ENCODE data around the gene APOO. TPM values are rescaled to one million over a fixed set of nuclear protein-coding genes. Genes with fewer than 3 reads are reported as not detected.

APOO gene
- total RNA-seq, 1 experiment from 2014 or later: 37.4 TPM

GRCh38 chrX:23887451-23887850 is 20.3 kb downstream of the APOO start:
- no peaks in the 10 kb centered on the region for H3K36me3 ChIP-seq (ENCODE audit: insufficient read depth, low read length)
- H3K9me2 ChIP-seq (replicated peaks; ENCODE audit: insufficient read depth, low read length): no peaks in the 10 kb centered on the region
- DNase-seq: no peak
- peaks cover 5% of the 10 kb centered on the region; the same call in 1 of the 2 replicates for H3K4me1 ChIP-seq (ENCODE audit: low read length)
- no peak overlapping the region for H3K4me2 ChIP-seq (ENCODE audit: low read depth, low read length, poor library complexity, severe bottlenecking)
- no peak overlapping the region for H3K9ac ChIP-seq (ENCODE audit: low read length)
- H3K27ac ChIP-seq (ENCODE audit: low read length): no peak overlapping the region
- no peak overlapping the region for H2AFZ ChIP-seq (ENCODE audit: low read length)
- H3K9me3 ChIP-seq (ENCODE audit: low read length): no peaks in the 10 kb centered on the region
- H4K20me1 ChIP-seq (ENCODE audit: insufficient read depth, low read depth, low read length): no peaks in the 10 kb centered on the region
- H3K79me2 ChIP-seq (ENCODE audit: low read length): peaks cover 18% of the 10 kb centered on the region
- no peak overlapping the region for H3K4me3 ChIP-seq (ENCODE audit: low read length)
- no peaks in the 10 kb centered on the region for H3K27me3 ChIP-seq (ENCODE audit: low read length)

GRCh38 chrX:23885803-23886202 is 21.9 kb downstream of the APOO start:
- H4K20me1 ChIP-seq (ENCODE audit: insufficient read depth, low read depth, low read length): no peaks in the 10 kb centered on the region
- H3K9ac ChIP-seq (ENCODE audit: low read length): no peak overlapping the region
- H3K4me3 ChIP-seq (ENCODE audit: low read length): no peak overlapping the region
- no peak overlapping the region for H2AFZ ChIP-seq (ENCODE audit: low read length)
- no peaks in the 10 kb centered on the region for H3K27me3 ChIP-seq (ENCODE audit: low read length)
- no peak overlapping the region for H3K4me2 ChIP-seq (ENCODE audit: low read depth, low read length, poor library complexity, severe bottlenecking)
- H3K4me1 ChIP-seq (ENCODE audit: low read length): peaks cover 5% of the 10 kb centered on the region; the same call in 1 of the 2 replicates
- peaks cover 18% of the 10 kb centered on the region for H3K79me2 ChIP-seq (ENCODE audit: low read length)
- no peaks in the 10 kb centered on the region for H3K36me3 ChIP-seq (ENCODE audit: insufficient read depth, low read length)
- no peak overlapping the region for H3K27ac ChIP-seq (ENCODE audit: low read length)
- DNase-seq: no peak
- H3K9me2 ChIP-seq (replicated peaks; ENCODE audit: insufficient read depth, low read length): no peaks in the 10 kb centered on the region
- no peaks in the 10 kb centered on the region for H3K9me3 ChIP-seq (ENCODE audit: low read length)

- no peak overlapping the region for H3K9ac ChIP-seq (ENCODE audit: low read length)
- no peaks in the 10 kb centered on the region for H3K27me3 ChIP-seq (ENCODE audit: low read length)
- H3K4me1 ChIP-seq (ENCODE audit: low read length): no peaks in the 10 kb centered on the region
- H3K9me2 ChIP-seq (replicated peaks; ENCODE audit: insufficient read depth, low read length): no peaks in the 10 kb centered on the region
- H3K9me3 ChIP-seq (ENCODE audit: low read length): no peaks in the 10 kb centered on the region
- H3K36me3 ChIP-seq (ENCODE audit: insufficient read depth, low read length): no peaks in the 10 kb centered on the region
- H3K27ac ChIP-seq (ENCODE audit: low read length): no peak overlapping the region
- H3K79me2 ChIP-seq (ENCODE audit: low read length): peaks cover 15% of the 10 kb centered on the region
- no peak overlapping the region for H2AFZ ChIP-seq (ENCODE audit: low read length)
- no peak overlapping the region for H3K4me2 ChIP-seq (ENCODE audit: low read depth, low read length, poor library complexity, severe bottlenecking)
- H3K4me3 ChIP-seq (ENCODE audit: low read length): no peak overlapping the region
- DNase-seq: no peak
- no peaks in the 10 kb centered on the region for H4K20me1 ChIP-seq (ENCODE audit: insufficient read depth, low read depth, low read length)
These were observed 23.2 kb downstream of the APOO start for GRCh38 chrX:23884427-23885024.

- Histone ChIP-seq H3K4me3 (ENCODE audit: low read length) (no peak overlapping the region), H3K27ac (ENCODE audit: low read length) (no peak overlapping the region), H3K9me2 (replicated peaks; ENCODE audit: insufficient read depth, low read length) (no peaks in the 10 kb centered on the region), H3K4me1 (ENCODE audit: low read length) (no peaks in the 10 kb centered on the region), H3K79me2 (ENCODE audit: low read length) (peaks cover 12% of the 10 kb centered on the region), H3K9me3 (ENCODE audit: low read length) (no peaks in the 10 kb centered on the region), H3K27me3 (ENCODE audit: low read length) (no peaks in the 10 kb centered on the region), H3K36me3 (ENCODE audit: insufficient read depth, low read length) (no peaks in the 10 kb centered on the region), H4K20me1 (ENCODE audit: insufficient read depth, low read depth, low read length) (no peaks in the 10 kb centered on the region), H3K9ac (ENCODE audit: low read length) (no peak overlapping the region), H3K4me2 (ENCODE audit: low read depth, low read length, poor library complexity, severe bottlenecking) (no peak overlapping the region), H2AFZ (ENCODE audit: low read length) (no peak overlapping the region)
- DNase-seq: no peak
These were observed 23.9 kb downstream of the APOO start for GRCh38 chrX:23883737-23884354.

DNA sequence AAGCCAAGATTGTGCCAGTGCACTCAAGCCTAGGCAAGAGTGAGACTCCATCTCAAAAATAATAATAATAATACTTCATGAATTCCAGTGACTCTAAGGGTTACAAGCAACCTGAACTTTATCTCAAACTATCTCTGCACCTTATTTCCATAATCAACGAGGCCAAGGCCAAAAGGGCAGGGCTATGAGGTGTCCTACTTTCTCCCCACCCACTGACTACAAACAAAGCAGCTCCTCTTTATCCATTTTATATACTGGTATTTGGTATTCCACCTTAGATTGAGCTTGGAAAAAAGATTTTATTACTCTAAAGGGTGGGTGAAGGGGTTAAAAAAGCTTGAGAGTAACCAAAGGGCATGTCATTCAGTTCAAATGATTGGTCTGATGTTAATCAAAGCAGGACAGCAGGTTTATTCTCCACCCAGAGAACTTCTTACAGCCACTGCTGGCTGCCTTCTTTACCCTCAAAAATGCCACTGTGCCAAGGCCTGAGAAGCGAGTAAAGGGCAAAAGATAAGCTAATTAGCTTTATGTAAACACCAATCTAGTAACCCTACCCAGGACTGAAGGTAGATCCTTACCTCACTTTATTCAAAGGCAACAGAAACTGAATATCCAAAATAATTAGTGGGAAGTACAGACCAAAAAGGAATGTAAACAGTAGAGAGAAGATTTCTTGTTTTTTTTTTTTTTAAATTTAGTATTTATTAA is 28.2 kb downstream of the APOO start:
- no peak overlapping the region for H3K4me3 ChIP-seq (ENCODE audit: low read length)
- H3K36me3 ChIP-seq (ENCODE audit: insufficient read depth, low read length): no peaks in the 10 kb centered on the region
- H3K79me2 ChIP-seq (ENCODE audit: low read length): no peaks in the 10 kb centered on the region; the same call in 1 of the 2 replicates
- H4K20me1 ChIP-seq (ENCODE audit: insufficient read depth, low read depth, low read length): no peaks in the 10 kb centered on the region
- H3K9me2 ChIP-seq (replicated peaks; ENCODE audit: insufficient read depth, low read length): no peaks in the 10 kb centered on the region
- no peak for DNase-seq
- no peak overlapping the region for H2AFZ ChIP-seq (ENCODE audit: low read length)
- H3K9ac ChIP-seq (ENCODE audit: low read length): no peak overlapping the region
- no peak overlapping the region for H3K27ac ChIP-seq (ENCODE audit: low read length)
- no peaks in the 10 kb centered on the region for H3K4me1 ChIP-seq (ENCODE audit: low read length)
- H3K9me3 ChIP-seq (ENCODE audit: low read length): no peaks in the 10 kb centered on the region
- H3K4me2 ChIP-seq (ENCODE audit: low read depth, low read length, poor library complexity, severe bottlenecking): no peak overlapping the region
- H3K27me3 ChIP-seq (ENCODE audit: low read length): no peaks in the 10 kb centered on the region

DNA sequence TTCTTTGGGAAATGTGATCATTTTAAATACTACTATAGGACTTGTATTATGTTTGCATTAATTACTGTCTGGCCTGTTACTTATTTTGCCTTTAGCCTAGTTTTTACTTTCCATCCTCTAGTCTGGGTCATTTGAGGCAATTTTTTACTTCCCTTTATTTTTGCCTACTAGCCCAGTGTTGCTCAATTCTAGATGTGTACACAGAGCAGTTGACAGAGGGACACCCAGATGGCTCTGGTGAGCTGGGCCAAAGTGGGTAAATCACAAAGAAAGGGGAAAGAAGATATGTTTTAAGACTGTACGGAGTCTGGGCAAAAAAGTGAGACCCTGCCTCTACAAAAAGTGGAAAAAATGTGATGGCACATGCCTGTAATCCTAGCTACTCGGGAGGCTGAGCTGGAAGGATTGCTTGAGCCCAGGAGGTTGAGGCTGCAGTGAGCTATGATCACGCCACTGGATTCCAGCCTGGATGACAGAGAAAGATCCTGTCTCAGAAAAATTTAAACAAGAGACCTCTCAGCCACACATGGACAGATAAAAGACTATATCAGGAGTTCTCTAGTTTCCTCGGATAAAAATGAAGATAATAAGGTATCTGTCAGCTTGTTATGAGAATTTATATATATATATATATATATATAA is 35.7 kb downstream of the APOO start:
- no peak for DNase-seq
- Histone ChIP-seq H4K20me1 (ENCODE audit: insufficient read depth, low read depth, low read length) (no peaks in the 10 kb centered on the region), H3K27me3 (ENCODE audit: low read length) (no peaks in the 10 kb centered on the region), H3K4me2 (ENCODE audit: low read depth, low read length, poor library complexity, severe bottlenecking) (no peak overlapping the region), H3K9ac (ENCODE audit: low read length) (no peak overlapping the region), H3K9me3 (ENCODE audit: low read length) (no peaks in the 10 kb centered on the region), H3K36me3 (ENCODE audit: insufficient read depth, low read length) (no peaks in the 10 kb centered on the region), H3K4me1 (ENCODE audit: low read length) (no peaks in the 10 kb centered on the region), H3K79me2 (ENCODE audit: low read length) (no peaks in the 10 kb centered on the region), H3K27ac (ENCODE audit: low read length) (no peak overlapping the region), H2AFZ (ENCODE audit: low read length) (no peak overlapping the region), H3K4me3 (ENCODE audit: low read length) (no peak overlapping the region), H3K9me2 (replicated peaks; ENCODE audit: insufficient read depth, low read length) (no peaks in the 10 kb centered on the region)

DNA sequence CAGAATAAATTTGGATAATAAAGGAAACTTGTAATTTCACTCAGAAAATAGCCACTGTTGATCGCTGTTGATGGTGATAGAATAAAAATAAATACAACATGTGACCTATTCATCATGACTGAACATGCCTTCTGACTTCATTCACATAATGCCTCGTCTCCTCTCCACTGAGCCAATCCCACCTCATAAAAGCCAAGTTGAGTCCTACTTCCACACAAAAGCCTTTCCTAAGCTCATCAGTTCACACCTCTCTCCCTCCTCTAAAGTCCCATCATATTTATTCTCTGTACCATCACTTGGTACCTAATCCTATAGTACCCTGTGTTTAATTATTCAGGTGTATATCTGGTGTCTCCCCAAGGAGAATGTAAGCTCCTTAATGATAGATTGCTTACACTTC is 37.7 kb downstream of the APOO start:
- H2AFZ ChIP-seq (ENCODE audit: low read length): no peak overlapping the region
- H3K27me3 ChIP-seq (ENCODE audit: low read length): no peaks in the 10 kb centered on the region
- no peak for DNase-seq
- no peaks in the 10 kb centered on the region for H3K4me1 ChIP-seq (ENCODE audit: low read length)
- no peaks in the 10 kb centered on the region for H3K79me2 ChIP-seq (ENCODE audit: low read length)
- H3K4me3 ChIP-seq (ENCODE audit: low read length): no peak overlapping the region
- no peak overlapping the region for H3K9ac ChIP-seq (ENCODE audit: low read length)
- H3K9me3 ChIP-seq (ENCODE audit: low read length): no peaks in the 10 kb centered on the region
- H3K9me2 ChIP-seq (replicated peaks; ENCODE audit: insufficient read depth, low read length): no peaks in the 10 kb centered on the region
- no peaks in the 10 kb centered on the region for H4K20me1 ChIP-seq (ENCODE audit: insufficient read depth, low read depth, low read length)
- no peak overlapping the region for H3K4me2 ChIP-seq (ENCODE audit: low read depth, low read length, poor library complexity, severe bottlenecking)
- no peak overlapping the region for H3K27ac ChIP-seq (ENCODE audit: low read length)
- H3K36me3 ChIP-seq (ENCODE audit: insufficient read depth, low read length): no peaks in the 10 kb centered on the region

GRCh38 chrX:23864742-23865326 is 42.9 kb downstream of the APOO start:
- Histone ChIP-seq H4K20me1 (ENCODE audit: insufficient read depth, low read depth, low read length) (no peaks in the 10 kb centered on the region), H2AFZ (ENCODE audit: low read length) (no peak overlapping the region), H3K27ac (ENCODE audit: low read length) (no peak overlapping the region), H3K79me2 (ENCODE audit: low read length) (no peaks in the 10 kb centered on the region), H3K9me3 (ENCODE audit: low read length) (no peaks in the 10 kb centered on the region), H3K9ac (ENCODE audit: low read length) (no peak overlapping the region), H3K36me3 (ENCODE audit: insufficient read depth, low read length) (no peaks in the 10 kb centered on the region), H3K27me3 (ENCODE audit: low read length) (no peaks in the 10 kb centered on the region), H3K4me1 (ENCODE audit: low read length) (no peaks in the 10 kb centered on the region), H3K9me2 (replicated peaks; ENCODE audit: insufficient read depth, low read length) (no peaks in the 10 kb centered on the region), H3K4me3 (ENCODE audit: low read length) (no peak overlapping the region), H3K4me2 (ENCODE audit: low read depth, low read length, poor library complexity, severe bottlenecking) (no peak overlapping the region)
- no peak for DNase-seq
